ENCODE results near the gene MVD. TPM values are rescaled to one million over a fixed set of nuclear protein-coding genes. Genes with fewer than 3 reads are reported as not detected.
A peak's percentile ranks its signal among the peaks of the same experiment; 100 is the strongest.

Gene MVD
- total and polyA plus RNA-seq, 2 experiments from 2014 or later: 95.3 to 149 TPM

DNA sequence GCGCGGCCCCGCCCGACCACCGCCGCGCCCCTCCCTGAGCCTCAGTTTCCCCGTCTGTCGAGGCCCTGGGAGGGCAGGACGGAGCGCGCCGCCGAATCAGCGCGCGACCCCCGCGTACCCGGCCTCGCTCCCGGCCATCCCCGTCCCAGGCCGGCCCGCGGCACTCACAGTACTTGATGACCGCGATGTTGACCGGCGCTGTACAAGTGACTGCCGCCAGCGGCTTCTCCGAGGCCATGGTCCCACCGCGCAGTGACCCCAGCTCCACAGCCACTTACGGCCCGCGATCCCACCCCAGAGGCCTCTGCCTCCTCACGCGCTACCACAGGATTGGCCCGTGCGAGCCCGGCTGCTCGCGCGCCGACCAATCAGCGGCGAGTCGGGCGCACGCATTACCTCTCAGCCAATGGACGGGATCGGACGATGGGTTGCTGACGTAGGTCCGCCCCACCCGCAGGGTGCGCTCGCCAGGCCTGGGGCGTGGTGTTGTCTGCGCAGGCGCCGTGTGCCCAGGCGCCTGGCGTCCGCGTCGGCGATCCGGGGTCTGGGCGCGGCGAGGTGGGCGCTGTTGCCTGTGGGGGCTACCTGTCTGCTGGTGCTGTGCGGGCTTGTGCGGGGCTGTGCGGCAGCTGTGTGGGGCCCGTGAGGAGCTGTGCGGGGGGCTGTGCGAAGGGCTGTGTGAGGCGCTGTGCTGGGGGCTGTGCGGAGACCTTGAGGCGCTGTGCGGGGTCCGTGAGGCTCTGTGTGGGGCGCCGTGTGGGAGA lies at the start of gene MVD (continued):
- TF ChIP-seq, protein P1, sequence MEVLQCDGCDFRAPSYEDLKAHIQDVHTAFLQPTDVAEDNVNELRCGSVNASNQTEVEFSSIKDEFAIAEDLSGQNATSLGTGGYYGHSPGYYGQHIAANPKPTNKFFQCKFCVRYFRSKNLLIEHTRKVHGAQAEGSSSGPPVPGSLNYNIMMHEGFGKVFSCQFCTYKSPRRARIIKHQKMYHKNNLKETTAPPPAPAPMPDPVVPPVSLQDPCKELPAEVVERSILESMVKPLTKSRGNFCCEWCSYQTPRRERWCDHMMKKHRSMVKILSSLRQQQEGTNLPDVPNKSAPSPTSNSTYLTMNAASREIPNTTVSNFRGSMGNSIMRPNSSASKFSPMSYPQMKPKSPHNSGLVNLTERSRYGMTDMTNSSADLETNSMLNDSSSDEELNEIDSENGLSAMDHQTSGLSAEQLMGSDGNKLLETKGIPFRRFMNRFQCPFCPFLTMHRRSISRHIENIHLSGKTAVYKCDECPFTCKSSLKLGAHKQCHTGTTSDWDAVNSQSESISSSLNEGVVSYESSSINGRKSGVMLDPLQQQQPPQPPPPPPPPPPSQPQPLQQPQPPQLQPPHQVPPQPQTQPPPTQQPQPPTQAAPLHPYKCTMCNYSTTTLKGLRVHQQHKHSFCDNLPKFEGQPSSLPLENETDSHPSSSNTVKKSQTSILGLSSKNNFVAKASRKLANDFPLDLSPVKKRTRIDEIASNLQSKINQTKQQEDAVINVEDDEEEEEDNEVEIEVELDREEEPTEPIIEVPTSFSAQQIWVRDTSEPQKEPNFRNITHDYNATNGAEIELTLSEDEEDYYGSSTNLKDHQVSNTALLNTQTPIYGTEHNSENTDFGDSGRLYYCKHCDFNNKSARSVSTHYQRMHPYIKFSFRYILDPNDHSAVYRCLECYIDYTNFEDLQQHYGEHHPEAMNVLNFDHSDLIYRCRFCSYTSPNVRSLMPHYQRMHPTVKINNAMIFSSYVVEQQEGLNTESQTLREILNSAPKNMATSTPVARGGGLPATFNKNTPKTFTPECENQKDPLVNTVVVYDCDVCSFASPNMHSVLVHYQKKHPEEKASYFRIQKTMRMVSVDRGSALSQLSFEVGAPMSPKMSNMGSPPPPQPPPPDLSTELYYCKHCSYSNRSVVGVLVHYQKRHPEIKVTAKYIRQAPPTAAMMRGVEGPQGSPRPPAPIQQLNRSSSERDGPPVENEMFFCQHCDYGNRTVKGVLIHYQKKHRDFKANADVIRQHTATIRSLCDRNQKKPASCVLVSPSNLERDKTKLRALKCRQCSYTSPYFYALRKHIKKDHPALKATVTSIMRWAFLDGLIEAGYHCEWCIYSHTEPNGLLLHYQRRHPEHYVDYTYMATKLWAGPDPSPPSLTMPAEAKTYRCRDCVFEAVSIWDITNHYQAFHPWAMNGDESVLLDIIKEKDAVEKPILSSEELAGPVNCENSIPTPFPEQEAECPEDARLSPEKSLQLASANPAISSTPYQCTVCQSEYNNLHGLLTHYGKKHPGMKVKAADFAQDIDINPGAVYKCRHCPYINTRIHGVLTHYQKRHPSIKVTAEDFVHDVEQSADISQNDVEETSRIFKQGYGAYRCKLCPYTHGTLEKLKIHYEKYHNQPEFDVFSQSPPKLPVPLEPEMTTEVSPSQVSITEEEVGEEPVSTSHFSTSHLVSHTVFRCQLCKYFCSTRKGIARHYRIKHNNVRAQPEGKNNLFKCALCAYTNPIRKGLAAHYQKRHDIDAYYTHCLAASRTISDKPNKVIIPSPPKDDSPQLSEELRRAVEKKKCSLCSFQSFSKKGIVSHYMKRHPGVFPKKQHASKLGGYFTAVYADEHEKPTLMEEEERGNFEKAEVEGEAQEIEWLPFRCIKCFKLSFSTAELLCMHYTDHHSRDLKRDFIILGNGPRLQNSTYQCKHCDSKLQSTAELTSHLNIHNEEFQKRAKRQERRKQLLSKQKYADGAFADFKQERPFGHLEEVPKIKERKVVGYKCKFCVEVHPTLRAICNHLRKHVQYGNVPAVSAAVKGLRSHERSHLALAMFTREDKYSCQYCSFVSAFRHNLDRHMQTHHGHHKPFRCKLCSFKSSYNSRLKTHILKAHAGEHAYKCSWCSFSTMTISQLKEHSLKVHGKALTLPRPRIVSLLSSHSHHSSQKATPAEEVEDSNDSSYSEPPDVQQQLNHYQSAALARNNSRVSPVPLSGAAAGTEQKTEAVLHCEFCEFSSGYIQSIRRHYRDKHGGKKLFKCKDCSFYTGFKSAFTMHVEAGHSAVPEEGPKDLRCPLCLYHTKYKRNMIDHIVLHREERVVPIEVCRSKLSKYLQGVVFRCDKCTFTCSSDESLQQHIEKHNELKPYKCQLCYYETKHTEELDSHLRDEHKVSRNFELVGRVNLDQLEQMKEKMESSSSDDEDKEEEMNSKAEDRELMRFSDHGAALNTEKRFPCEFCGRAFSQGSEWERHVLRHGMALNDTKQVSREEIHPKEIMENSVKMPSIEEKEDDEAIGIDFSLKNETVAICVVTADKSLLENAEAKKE (CRISPR knock-in tag; IDR thresholded peaks at IDR 0.05): no peak
- TF ChIP-seq JUNB (IDR thresholded peaks at IDR 0.05; ENCODE audit: unreplicated experiment): no peak

DNA sequence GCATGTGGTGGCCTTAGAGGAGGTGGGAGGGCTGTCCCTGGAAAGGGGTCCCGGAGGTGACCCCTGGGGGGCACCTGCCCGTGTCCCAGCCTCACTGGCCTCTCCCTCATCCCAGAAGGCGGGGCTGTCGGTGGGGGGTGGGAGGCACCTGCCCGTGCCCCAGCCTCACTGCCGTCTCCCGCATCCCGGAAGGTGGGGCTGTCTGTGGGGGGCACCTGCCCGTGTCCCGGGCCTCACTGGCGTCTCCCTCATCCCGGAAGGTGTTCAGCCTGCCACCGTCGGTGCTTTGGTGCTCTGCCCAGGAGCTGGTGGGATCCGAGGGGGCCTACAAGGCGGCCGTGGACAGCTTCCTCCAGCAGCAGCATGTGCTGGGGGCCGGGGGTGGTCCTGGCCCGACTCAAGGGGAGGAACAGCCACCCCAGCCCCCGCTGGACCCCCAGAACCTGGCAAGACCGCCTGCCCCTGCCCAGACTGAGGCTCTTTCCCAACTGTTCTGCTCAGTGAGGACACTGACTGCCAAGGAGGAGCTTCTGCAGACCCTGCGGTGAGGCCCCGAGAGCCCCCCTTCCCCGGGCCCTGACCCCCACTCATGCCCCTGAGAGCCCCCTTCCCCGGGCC lies 49.6 kb upstream of the MVD start:
- no peaks in the 10 kb centered on the region for H3K9me2 ChIP-seq (ENCODE audit: insufficient read depth)
- Mint-ChIP-seq H3K27ac (peak overlapping the region; percentile 89), H3K4me3 (no peak overlapping the region), H3K4me1 (peaks cover 9% of the 10 kb centered on the region), H3K36me3 (ENCODE audit: low read depth) (peaks cover 16% of the 10 kb centered on the region), H3K9me3 (no peaks in the 10 kb centered on the region), H3K27me3 (ENCODE audit: insufficient read depth, low read depth, poor library complexity) (peaks cover 14% of the 10 kb centered on the region)
- H3K79me2 ChIP-seq (replicated peaks; ENCODE audit: insufficient read depth): peaks cover 15% of the 10 kb centered on the region
- TF ChIP-seq, protein P2, sequence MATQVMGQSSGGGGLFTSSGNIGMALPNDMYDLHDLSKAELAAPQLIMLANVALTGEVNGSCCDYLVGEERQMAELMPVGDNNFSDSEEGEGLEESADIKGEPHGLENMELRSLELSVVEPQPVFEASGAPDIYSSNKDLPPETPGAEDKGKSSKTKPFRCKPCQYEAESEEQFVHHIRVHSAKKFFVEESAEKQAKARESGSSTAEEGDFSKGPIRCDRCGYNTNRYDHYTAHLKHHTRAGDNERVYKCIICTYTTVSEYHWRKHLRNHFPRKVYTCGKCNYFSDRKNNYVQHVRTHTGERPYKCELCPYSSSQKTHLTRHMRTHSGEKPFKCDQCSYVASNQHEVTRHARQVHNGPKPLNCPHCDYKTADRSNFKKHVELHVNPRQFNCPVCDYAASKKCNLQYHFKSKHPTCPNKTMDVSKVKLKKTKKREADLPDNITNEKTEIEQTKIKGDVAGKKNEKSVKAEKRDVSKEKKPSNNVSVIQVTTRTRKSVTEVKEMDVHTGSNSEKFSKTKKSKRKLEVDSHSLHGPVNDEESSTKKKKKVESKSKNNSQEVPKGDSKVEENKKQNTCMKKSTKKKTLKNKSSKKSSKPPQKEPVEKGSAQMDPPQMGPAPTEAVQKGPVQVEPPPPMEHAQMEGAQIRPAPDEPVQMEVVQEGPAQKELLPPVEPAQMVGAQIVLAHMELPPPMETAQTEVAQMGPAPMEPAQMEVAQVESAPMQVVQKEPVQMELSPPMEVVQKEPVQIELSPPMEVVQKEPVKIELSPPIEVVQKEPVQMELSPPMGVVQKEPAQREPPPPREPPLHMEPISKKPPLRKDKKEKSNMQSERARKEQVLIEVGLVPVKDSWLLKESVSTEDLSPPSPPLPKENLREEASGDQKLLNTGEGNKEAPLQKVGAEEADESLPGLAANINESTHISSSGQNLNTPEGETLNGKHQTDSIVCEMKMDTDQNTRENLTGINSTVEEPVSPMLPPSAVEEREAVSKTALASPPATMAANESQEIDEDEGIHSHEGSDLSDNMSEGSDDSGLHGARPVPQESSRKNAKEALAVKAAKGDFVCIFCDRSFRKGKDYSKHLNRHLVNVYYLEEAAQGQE (IDR thresholded peaks at IDR 0.05; ENCODE audit: unreplicated experiment): no peak
- TF ChIP-seq NANOG (IDR thresholded peaks at IDR 0.05; ENCODE audit: borderline replicate concordance): no peak
- H3K4me2 ChIP-seq: no peak overlapping the region
- no peak overlapping the region for H3K27ac ChIP-seq (ENCODE audit: low read depth)
- H3K36me3 ChIP-seq (ENCODE audit: insufficient read depth): no peaks in the 10 kb centered on the region
- H2AFZ ChIP-seq: no peak overlapping the region
- no peaks in the 10 kb centered on the region for H3K4me1 ChIP-seq (ENCODE audit: insufficient read depth)
- no peaks in the 10 kb centered on the region for H3K27me3 ChIP-seq (ENCODE audit: insufficient read depth)
- ATAC-seq (no peak), DNase-seq (ENCODE audit: low spot score) (no peak)
- H3F3A ChIP-seq (replicated peaks; ENCODE audit: low read depth): no peaks in the 10 kb centered on the region
- H3K4me3 ChIP-seq: no peak overlapping the region
- no peaks in the 10 kb centered on the region; the same call in 1 of the 2 replicates for H4K20me1 ChIP-seq (replicated peaks; ENCODE audit: insufficient read depth)

All from GM23338 (cell line).